ENCODE measurements around the gene SLC38A3. TPM values are rescaled to one million over a fixed set of nuclear protein-coding genes. Genes with fewer than 3 reads are reported as not detected.
"Not testable (repeated sequence)": the region's sequence is repeated elsewhere in the genome, so short reads cannot be mapped to it uniquely, and the experiment has no call there.

The SLC38A3 gene
- polyA plus RNA-seq, 1 experiment, result 0.06 TPM

DNA sequence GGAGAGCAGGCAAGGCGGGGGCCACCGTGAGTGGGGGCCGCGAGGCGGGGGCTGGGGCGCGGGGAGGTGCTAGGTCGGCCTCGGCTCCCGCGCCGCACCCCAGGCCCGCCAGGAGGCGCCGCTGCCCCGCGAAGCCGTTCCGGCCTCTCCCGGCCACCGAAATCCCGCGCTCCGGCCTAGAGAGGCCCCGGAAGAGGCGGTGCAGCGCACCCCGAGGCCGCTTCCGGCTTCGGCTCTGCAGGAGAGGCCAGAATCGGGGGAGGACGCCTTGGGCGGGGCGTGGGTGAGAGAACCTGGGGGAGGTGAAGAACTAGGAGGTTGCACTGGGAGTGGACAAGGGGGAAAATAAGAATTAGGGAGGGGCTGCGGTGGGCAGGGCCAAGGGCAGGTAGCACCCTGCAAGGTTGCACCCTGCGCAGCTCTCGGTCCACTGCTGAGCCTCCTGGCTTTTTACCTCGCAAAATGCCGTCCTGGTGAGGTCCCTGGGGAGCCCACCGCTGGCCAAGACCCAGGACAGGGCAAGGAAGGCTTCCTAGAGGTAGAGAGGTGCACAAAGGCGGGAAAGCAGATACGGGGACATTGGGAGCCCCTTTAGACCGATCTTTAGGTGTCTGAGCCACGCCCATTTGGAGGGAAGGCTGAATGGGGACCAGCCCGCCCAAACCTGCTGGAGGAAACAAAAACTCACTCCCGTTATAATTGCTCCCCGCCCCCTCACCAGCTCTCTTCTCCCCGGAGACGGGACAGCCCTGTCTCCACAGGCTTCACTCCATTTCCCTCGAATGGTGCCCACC, 22.5 kb downstream of the SLC38A3 start:
- Histone ChIP-seq H3K4me3 (ENCODE audit: low read depth, low read length) (peak overlapping the region; percentile 83), H3K27ac (ENCODE audit: low read depth, low read length) (no peak overlapping the region), H3K27me3 (ENCODE audit: control insufficient read depth, insufficient read depth, low read length) (peaks cover 10% of the 10 kb centered on the region), H3K9me3 (ENCODE audit: control insufficient read depth, insufficient read depth, low read length) (no peaks in the 10 kb centered on the region; the same call in 1 of the 2 replicates)
- POLR2A ChIA-PET, result interaction anchor here (0.6 to 1.7 kb wide), 6 partner anchors 8 to 282 kb away, joined by 3 to 7 read pairs (median 3); partner anchors contain the start of gene GNAI2
- peak; percentile 64 for TF ChIP-seq CTCF (IDR thresholded peaks at IDR 0.05; ENCODE audit: low read depth, low read length)
- CTCF ChIA-PET, result interaction anchor here (0.5 to 15.6 kb wide), 23 partner anchors 8 to 97 kb away, joined by 3 to 324 read pairs (median 6); partner anchors contain the start of genes GNAI2, GNAT1 and SLC38A3
- DNase-seq (ENCODE audit: low read depth, low spot score), result peak; percentile 55

GRCh38 chr3:50228184-50228763, 23.2 kb downstream of the SLC38A3 start:
- H3K27me3 ChIP-seq (ENCODE audit: control insufficient read depth, insufficient read depth, low read length); H3K9me3 ChIP-seq (ENCODE audit: control insufficient read depth, insufficient read depth, low read length); DNase-seq (ENCODE audit: low read depth, low spot score); H3K27ac ChIP-seq (ENCODE audit: low read depth, low read length): not testable (repeated sequence)
- CTCF ChIA-PET, result interaction anchor here (0.6 to 15.6 kb wide), 7 partner anchors 18 to 96 kb away, joined by 3 to 324 read pairs (median 6); partner anchors contain the start of gene GNAT1
- POLR2A ChIA-PET, result interaction anchor here (0.6 to 0.8 kb wide), 2 partner anchors 18 to 283 kb away, joined by 3 read pairs; no protein-coding TSS in a partner anchor
- H3K4me3 ChIP-seq (ENCODE audit: low read depth, low read length), result peak overlapping the region; percentile 83

DNA sequence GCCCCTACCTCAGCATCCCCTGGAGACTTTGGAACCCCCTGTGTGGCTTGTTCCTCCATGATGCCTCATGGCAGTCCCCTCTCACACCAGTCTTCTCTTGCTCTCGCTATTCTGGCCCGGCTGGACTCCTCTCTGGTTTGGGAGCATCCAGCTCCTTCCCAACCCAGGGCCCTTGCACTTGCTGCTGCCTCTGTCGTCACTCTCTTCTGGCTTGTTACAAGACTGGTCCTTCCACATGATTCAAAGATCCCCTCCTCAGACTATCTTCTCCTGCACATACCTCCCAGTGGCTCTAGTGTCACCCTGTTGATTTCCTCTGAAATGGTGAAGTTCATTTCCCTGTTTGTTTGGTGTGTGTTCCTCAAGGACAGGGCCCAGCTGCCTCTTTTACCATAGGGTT, 24.4 kb downstream of the SLC38A3 start:
- Histone ChIP-seq H3K4me3 (ENCODE audit: low read depth, low read length) (no peak overlapping the region), H3K27me3 (ENCODE audit: control insufficient read depth, insufficient read depth, low read length) (no peaks in the 10 kb centered on the region), H3K9me3 (ENCODE audit: control insufficient read depth, insufficient read depth, low read length) (no peaks in the 10 kb centered on the region; the same call in 1 of the 2 replicates), H3K27ac (ENCODE audit: low read depth, low read length) (no peak overlapping the region)
- no peak for TF ChIP-seq CTCF (IDR thresholded peaks at IDR 0.05; ENCODE audit: low read depth, low read length)
- ChIA-PET CTCF (interaction anchor here (1.0 to 5.5 kb wide), 2 partner anchors 17 to 31 kb away, joined by 5 to 45 read pairs; no protein-coding TSS in a partner anchor), POLR2A (no interaction called here)
- DNase-seq (ENCODE audit: low read depth, low spot score), result no peak

DNA sequence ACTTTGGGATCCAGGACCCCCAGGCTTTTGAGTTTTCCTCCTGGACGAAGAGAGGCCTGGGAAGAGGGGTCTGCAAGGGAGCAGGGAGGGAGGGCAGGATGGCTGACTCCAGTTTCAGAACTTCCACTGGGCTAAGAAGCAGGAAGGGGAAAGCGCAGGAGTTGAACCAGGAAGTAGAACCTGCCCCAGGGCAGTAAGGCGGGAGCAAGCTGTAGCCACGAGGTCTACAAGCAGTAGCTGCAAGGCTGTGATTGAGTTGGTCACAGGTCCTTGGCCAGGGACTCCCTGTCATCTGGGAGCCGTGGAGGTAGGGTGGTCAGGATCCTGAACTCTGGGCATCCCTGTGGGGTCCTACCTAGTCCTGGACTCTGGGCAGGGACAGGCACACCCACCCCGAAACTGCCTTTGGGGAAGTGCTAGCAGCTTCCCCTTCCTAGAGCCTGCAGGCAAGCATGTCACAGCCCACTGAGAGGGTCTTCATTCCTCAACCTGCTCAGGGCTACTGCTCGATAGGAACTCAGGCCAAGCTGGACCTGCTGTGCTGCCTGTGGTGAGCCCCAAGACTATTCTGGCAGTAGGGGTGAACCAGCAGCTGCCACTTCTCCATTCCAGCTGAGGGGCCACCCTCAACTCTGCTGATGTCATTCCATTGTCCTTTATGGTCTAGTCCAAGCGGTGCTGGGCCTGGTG, 25.2 kb downstream of the SLC38A3 start:
- DNase-seq (ENCODE audit: low read depth, low spot score), result no peak
- Histone ChIP-seq H3K27ac (ENCODE audit: low read depth, low read length) (no peak overlapping the region), H3K27me3 (ENCODE audit: control insufficient read depth, insufficient read depth, low read length) (no peaks in the 10 kb centered on the region), H3K9me3 (ENCODE audit: control insufficient read depth, insufficient read depth, low read length) (no peaks in the 10 kb centered on the region; the same call in 1 of the 2 replicates), H3K4me3 (ENCODE audit: low read depth, low read length) (no peak overlapping the region)
- CTCF ChIA-PET, result interaction anchor here (1.0 to 1.9 kb wide), 2 partner anchors 17 to 30 kb away, joined by 4 to 12 read pairs; no protein-coding TSS in a partner anchor
- no peak for TF ChIP-seq CTCF (IDR thresholded peaks at IDR 0.05; ENCODE audit: low read depth, low read length)
- POLR2A ChIA-PET, result interaction anchor here (1.5 kb wide), 1 partner anchor 34 kb away, joined by 7 read pairs; no protein-coding TSS in a partner anchor

DNA sequence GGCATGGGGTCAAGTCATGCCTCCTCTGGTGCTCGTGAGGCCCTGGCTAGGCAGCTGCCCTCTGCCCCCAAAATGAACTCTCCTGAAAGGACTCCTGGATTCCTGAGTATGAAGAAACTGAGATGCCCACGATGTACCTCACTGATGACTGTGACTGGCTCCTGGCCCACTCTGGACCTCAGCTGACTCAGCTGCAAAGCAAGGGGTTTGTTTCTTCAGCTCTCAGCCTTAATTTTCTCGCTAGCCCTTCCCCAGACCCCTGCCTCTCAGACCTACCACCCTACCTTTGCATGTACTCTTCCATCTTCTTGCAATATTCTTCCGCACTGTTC, 25.7 kb downstream of the SLC38A3 start:
- ChIA-PET POLR2A (interaction anchor here (1.5 kb wide), 1 partner anchor 34 kb away, joined by 7 read pairs; no protein-coding TSS in a partner anchor), CTCF (interaction anchor here (1.0 to 1.9 kb wide), 2 partner anchors 16 to 29 kb away, joined by 4 to 12 read pairs; no protein-coding TSS in a partner anchor)
- H3K4me3 ChIP-seq (ENCODE audit: low read depth, low read length), result no peak overlapping the region
- no peak for DNase-seq (ENCODE audit: low read depth, low spot score)
- TF ChIP-seq CTCF (IDR thresholded peaks at IDR 0.05; ENCODE audit: low read depth, low read length), result no peak
- H3K9me3 ChIP-seq (ENCODE audit: control insufficient read depth, insufficient read depth, low read length), result no peaks in the 10 kb centered on the region; the same call in 1 of the 2 replicates
- H3K27ac ChIP-seq (ENCODE audit: low read depth, low read length), result no peak overlapping the region
- H3K27me3 ChIP-seq (ENCODE audit: control insufficient read depth, insufficient read depth, low read length), result no peaks in the 10 kb centered on the region
